HuH-7.5 (cell line): ENCODE results near the gene ARHGEF16.

Experiments
- DNase-seq: peaks from one replicate; pipeline ENCODE4 v3.0.0; 2011; ENCODE audit warnings: low spot score

Gene ARHGEF16

DNA sequence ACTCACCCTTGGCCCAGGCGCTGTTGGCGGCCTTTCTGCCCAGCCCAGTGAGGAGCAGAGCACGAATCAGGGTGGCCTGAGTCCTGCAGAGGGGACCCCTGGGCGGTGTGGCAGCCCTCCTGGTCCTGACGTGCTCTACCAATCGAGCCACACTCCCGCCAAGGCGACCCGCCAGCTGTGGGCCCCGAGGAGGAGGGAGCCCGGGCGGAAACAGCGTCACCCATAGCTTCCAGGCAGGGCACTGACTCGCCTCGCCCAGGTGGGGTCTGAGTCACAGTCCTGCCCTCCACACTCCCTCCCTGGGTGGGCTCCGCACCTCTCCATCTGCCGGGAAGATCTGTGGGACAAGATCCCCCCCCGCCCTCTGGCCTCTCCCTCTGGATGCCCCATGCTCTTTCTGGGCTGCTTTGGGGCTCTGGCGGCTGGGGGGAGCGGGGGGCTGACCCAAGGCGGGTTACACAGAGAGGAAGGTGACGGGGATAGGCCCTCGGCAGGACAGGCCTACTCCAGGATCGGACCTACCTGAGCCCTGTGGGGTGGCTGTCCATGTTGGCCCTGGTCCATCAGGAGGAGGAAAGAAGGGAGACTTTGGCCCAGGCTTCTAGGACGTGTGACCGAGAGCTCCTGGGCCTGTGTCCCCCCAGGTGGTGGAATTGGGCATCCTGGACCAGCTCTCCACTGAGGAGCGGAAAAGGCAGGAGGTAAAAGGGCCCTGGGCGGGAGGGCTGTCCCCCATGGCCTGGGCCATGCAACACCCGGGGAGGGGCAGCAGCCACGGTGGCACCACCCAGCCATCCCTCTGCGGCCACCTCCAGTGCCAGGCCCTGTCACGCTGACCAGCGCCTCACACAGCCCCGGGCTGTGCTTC lies 14.0 kb downstream of the ARHGEF16 start:
- DNase-seq, result no peak

DNA sequence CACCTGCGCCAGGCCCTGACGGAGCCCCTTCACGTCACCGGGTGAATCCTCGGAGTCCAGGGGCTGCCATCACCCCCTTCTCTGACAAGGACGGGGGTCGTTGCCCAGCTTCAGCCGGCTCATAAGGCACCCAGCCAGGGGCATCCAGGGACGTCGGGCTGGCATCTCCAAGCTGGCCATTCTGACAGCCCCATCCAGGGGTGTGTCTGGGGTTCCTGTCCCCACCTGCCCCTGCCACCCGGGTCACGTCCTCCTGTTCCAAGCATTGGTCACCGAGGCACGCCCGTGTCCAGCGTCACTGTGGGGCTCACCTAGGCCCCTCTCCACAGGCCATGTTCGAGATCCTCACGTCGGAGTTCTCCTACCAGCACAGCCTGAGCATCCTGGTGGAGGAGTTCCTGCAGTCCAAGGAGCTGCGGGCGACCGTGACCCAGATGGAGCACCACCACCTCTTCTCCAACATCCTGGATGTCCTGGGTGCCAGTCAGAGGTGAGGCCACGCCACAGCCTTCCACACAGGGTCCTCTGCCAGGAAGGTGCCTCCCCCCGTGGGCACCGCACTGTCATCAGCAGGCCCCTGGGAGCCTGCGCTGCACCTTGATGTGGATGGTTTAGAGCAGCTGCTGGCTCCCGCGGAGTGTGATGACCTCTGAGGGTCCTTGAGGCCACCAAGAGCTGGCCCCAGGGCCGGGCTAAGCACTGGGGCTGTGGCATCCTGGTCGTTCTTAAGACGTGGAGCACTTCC lies 14.8 kb downstream of the ARHGEF16 start:
- DNase-seq, result no peak

GRCh38 chr1:3469849-3470649 lies 15.6 kb downstream of the ARHGEF16 start:
- no peak for DNase-seq

- no peak for DNase-seq
Measured at GRCh38 chr1:3470650-3471355, 16.3 kb downstream of the ARHGEF16 start.

GRCh38 chr1:3471356-3472087 lies 17.1 kb downstream of the ARHGEF16 start:
- DNase-seq, result peak; percentile 86

DNA sequence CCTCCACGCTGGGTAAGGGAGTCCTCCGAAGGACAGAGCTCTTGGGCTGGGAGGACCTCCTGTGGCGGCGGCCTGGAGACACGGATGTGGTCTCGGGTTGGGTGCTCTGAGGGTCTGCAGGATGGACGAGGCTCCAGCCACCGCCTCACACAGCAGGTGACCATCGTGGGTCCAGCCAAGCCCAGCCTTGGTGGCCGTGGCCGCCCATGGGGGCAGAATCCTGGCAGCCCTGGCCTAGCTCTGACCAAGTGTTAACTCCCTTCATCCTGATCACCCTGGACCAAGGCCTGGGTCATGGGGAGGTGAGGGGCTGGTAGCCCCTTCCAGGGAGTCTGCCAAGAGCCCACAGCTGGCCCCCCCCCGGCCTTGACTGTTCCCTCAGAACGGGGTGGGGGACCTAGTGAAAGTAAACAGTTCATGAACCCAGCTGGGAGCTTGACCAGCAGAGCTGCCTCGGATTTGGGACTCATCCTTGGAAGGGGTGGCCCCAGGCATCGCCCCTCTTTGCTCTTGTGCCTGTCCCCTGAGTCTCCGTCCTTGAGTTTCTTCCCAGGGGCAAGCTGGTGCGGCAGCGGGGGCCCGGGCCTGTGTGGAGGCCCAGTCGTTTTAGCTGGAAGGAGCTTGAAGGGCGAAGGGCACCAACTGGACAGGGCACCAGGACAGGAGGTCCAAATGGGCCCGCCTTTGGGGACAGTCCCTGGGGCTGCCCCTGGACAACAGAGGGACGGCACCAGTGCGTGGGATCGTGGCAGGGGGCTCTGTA lies 17.8 kb downstream of the ARHGEF16 start:
- DNase-seq, result no peak

GRCh38 chr1:3472906-3473305 lies 18.4 kb downstream of the ARHGEF16 start:
- no peak for DNase-seq

DNA sequence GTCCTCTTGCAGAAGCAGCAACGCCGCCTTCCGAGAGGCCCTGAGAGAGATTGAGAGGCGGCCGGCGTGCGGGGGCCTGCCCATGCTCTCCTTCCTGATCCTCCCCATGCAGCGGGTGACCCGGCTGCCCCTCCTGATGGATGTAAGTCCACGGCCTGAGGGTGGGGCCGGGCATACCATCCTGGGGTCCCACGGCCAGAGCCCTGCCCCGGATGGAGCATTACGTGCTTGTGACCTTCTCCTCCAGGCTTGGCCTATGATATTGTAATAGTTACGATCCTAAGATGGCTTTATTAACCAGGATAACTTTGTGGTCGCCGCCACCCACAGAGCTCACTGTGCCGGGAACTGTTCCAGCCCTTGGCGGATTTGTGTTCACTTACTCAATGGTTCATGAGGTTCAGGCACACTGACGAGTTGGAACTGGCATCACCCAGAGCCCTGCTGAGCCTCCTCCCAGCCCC lies 18.9 kb downstream of the ARHGEF16 start:
- no peak for DNase-seq

DNA sequence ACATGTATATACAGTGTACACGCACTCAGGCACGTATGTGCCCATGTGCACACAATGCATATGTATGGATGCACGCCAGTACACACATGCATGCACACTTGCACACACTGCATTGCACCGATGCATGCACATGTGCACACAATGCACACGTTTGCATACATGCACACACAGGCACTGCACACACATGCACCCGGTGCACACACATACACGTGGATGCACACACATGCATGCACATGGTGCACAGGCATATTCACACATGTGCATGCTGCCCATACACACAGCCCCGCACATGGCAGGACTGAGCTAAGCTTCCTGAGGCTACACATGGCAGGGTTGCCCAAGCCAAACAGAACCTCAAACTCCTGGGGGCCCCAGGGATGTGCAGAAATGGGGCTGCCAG lies 19.6 kb downstream of the ARHGEF16 start:
- DNase-seq, result no peak

GRCh38 chr1:3474421-3474820 lies 20.0 kb downstream of the ARHGEF16 start:
- no peak for DNase-seq

- DNase-seq, result no peak
Measured at GRCh38 chr1:3475839-3476573, 21.5 kb downstream of the ARHGEF16 start.

DNA sequence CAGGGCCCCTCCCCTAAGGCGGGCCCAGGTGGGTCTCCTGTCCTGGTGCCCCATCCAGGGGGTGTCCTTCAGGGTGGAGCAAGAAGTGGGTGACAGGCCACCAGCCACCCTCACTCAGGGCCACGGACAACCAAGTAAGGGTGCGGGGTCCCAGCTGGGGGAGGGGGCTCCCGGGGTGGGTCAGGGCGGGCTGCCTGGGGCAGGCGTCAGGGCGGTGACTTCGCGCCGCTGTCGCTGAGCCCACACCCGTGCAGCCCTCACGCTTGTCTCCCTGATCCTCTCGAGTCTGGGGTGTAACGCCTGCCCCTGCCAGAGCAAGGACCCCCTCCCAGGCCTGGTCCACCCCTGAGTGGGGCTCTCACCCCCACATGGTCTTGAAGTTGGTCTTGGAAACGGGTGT lies 22.2 kb downstream of the ARHGEF16 start:
- no peak for DNase-seq

- no peak for DNase-seq
Measured at GRCh38 chr1:3477241-3477995, 23.0 kb downstream of the ARHGEF16 start.

- DNase-seq, result no peak
Measured at GRCh38 chr1:3478187-3478586, 23.7 kb downstream of the ARHGEF16 start.

- no peak for DNase-seq
Measured at GRCh38 chr1:3479511-3480368, 25.3 kb downstream of the ARHGEF16 start.

- no peak for DNase-seq
Measured at GRCh38 chr1:3480369-3480719, 25.9 kb downstream of the ARHGEF16 start.

DNA sequence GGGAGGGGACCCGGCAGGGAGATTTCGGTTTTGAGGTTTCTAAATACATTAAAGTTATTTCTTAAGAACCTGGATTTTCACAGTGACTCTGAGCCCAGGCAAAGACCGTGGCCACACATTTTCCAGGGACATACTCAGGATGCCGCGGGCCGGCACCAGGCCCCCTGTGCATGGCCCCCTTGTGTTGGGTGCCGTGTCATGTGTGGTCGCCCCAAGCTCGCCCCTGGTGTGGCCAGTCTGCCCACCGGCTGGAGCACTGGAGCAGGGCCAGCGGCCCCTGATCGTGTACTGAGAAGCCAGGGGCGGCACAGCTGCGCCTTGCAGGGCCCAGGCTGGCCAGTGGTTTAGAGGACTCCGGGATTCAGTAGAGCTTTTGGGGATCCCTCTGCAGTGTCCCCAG lies 26.6 kb downstream of the ARHGEF16 start:
- DNase-seq, result no peak

DNA sequence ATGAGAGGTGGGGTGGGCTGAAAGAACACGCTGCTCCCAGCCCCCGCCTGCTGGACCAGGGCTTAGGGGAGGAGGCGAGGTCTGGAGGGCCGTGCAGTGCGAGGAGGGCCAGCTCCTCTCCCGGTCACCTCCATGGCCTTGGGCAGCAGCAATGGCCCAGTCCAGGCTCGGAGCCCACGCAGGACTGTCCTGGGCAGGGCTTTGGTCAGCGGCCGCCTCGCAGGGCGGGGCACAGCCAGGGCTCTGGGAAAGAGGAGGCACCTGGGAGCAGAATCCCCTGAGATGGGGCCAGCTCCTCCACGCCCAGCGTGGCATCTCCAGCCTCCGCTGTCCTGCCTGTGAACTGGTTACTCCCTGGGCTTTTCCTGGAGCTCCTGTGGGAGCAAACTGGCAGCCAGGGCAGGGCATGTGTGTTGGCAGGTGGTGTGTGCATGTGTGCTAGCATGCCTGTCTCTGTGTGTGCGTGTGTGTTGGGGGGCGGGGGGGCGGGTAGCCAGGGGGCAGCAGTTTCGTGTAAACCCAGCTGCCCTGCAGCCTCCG lies 27.4 kb downstream of the ARHGEF16 start:
- DNase-seq, result no peak
